Omental fat pad (tissue), 4 donors: ENCODE data around the gene BNIP3. TPM values are rescaled to one million over a fixed set of nuclear protein-coding genes. Genes with fewer than 3 reads are reported as not detected.

Experiments used
- ATAC-seq: fragments of 150-250 bp; one replicate; pipeline ENCODE4 v1.9.1; 2016; ENCODE audit warnings: mild to moderate bottlenecking, moderate library complexity; ENCODE audit not compliant: low FRiP score
- DNase-seq: peaks from one replicate; pipeline ENCODE4 v3.0.0-alpha.2; 2019; ENCODE audit warnings: low spot score
- CTCF ChIP-seq, 3 donors: fragments of 450-650 bp; IDR thresholded peaks; one replicate each; pipeline ENCODE4 v1.5.1; 2016 to 2017; ENCODE audit warnings: antibody characterized with exemption in 3 of 3, mild to moderate bottlenecking in 3 of 3, moderate library complexity in 2 of 3
- total RNA-seq, 4 donors: library from RNA; depleted of rRNA; stranded (reverse); fragments of >200 nt; gene quantifications; one replicate each; pipeline ENCODE4 v1.1.0, GENCODE V29; 2016

BNIP3 gene
- total RNA-seq, 4 donors from 2014 or later: 66.3 to 192 (median 149) TPM

- no peak for TF ChIP-seq CTCF (IDR thresholded peaks at IDR 0.05)
- ATAC-seq (no peak), DNase-seq (no peak)
Observed at GRCh38 chr10:131944412-131944811, 37.3 kb downstream of the BNIP3 start.

GRCh38 chr10:131943021-131943814, 38.5 kb downstream of the BNIP3 start:
- TF ChIP-seq CTCF (IDR thresholded peaks at IDR 0.05): no peak
- ATAC-seq (no peak), DNase-seq (no peak)

- ATAC-seq: no peak
- TF ChIP-seq CTCF (IDR thresholded peaks at IDR 0.05): no peak
- DNase-seq: no peak
Observed at GRCh38 chr10:131942455-131942854, 39.3 kb downstream of the BNIP3 start.

- ATAC-seq (no peak), DNase-seq (no peak)
- no peak for TF ChIP-seq CTCF (IDR thresholded peaks at IDR 0.05)
Observed at GRCh38 chr10:131938681-131939080, 43.0 kb downstream of the BNIP3 start.

GRCh38 chr10:131937836-131938235, 43.9 kb downstream of the BNIP3 start:
- ATAC-seq (no peak), DNase-seq (no peak)
- TF ChIP-seq CTCF (IDR thresholded peaks at IDR 0.05): no peak

- TF ChIP-seq CTCF (IDR thresholded peaks at IDR 0.05): no peak
- ATAC-seq (peak; percentile 50), DNase-seq (no peak)
Observed at GRCh38 chr10:131936736-131937135, 45.0 kb downstream of the BNIP3 start.

- DNase-seq (no peak), ATAC-seq (no peak)
- no peak for TF ChIP-seq CTCF (IDR thresholded peaks at IDR 0.05)
Observed at GRCh38 chr10:131936294-131936693, 45.4 kb downstream of the BNIP3 start.
